SK-N-SH (cell line): ENCODE measurements around the gene FBXW11. TPM values are rescaled to one million over a fixed set of nuclear protein-coding genes. Genes with fewer than 3 reads are reported as not detected.

Experiments
- CTCF ChIA-PET: fragments of 300-600, 350-600 bp; formaldehyde crosslinking; extraction: SDS; loops from one replicate; lab custom pipeline; 2021; lab: Yijun Ruan, JAX
- POLR2A ChIA-PET: fragments of 350-600 bp; sonication (Branson Sonifier 250); formaldehyde crosslinking; extraction: SDS; loops from one replicate; lab custom pipeline; 2020; ENCODE audit warnings: antibody characterized with exemption, inconsistent platforms; lab: Yijun Ruan, JAX
- DNase-seq: peaks from one replicate; pipeline ENCODE4 v3.0.0; 2012
- H2AFZ ChIP-seq: fragments of 200-600 bp; sonication (generic); 2 replicates; pipeline ENCODE4 v1.8.1; 2016; ENCODE audit warnings: antibody characterized with exemption, mild to moderate bottlenecking, low read depth
- H3F3A ChIP-seq: fragments of 200-600 bp; sonication (generic); replicated peaks from 2 replicates; pipeline ENCODE3; 2016; ENCODE audit warnings: antibody characterized with exemption, mild to moderate bottlenecking; ENCODE audit not compliant: insufficient read depth
- H3K27ac ChIP-seq, 2 experiments: fragments of 200-500 bp in 1 of 2; fragments of 200-600 bp in 1 of 2; sonication (Bioruptor generic) in 1 of 2; sonication (generic), shearing (Covaris generic) in 1 of 2; 2 replicates each; pipeline versions ENCODE4 v1.5.1 to v1.6.1; 2014 to 2016; ENCODE audit warnings: low read depth in 2 of 2, inconsistent platforms in 1 of 2, low read length in 1 of 2, mild to moderate bottlenecking in 1 of 2, mixed read lengths in 1 of 2
- H3K27me3 ChIP-seq: fragments of 200-600 bp; sonication (generic), shearing (Covaris generic); 2 replicates; pipeline ENCODE4 v1.6.1; 2016; ENCODE audit warnings: mixed run types; ENCODE audit not compliant: insufficient read depth
- H3K36me3 ChIP-seq, 2 experiments: fragments of 200-500 bp in 1 of 2; fragments of 200-600 bp in 1 of 2; sonication (Bioruptor generic) in 1 of 2; sonication (generic) in 1 of 2; replicated peaks in 1 of 2; 2 replicates each; pipeline versions ENCODE3 to v1.5.1; 2014 to 2016; ENCODE audit warnings: low read length in 1 of 2, mild to moderate bottlenecking in 1 of 2; ENCODE audit not compliant: insufficient read depth in 2 of 2, control insufficient read depth in 1 of 2
- H3K4me1 ChIP-seq, 2 experiments: fragments of 200-500 bp in 1 of 2; fragments of 200-600 bp in 1 of 2; sonication (Bioruptor generic) in 1 of 2; sonication (generic), shearing (Covaris generic) in 1 of 2; 2 replicates each; pipeline versions ENCODE4 v1.5.1 to v1.6.1; 2014 to 2016; ENCODE audit warnings: low read depth in 1 of 2, low read length in 1 of 2, mixed run types in 1 of 2; ENCODE audit not compliant: insufficient read depth in 2 of 2, control insufficient read depth in 1 of 2
- H3K4me2 ChIP-seq: fragments of 200-600 bp; sonication (generic), shearing (Covaris generic); 2 replicates; pipeline ENCODE4 v1.6.1; 2017; ENCODE audit warnings: mixed run types
- H3K4me3 ChIP-seq, 2 experiments: fragments of 200-500 bp in 1 of 2; fragments of 200-600 bp in 1 of 2; sonication (Bioruptor generic) in 1 of 2; sonication (generic), shearing (Covaris generic) in 1 of 2; 2 replicates each; pipeline versions ENCODE4 v1.5.1 to v1.8.1; 2014 to 2016; ENCODE audit warnings: low read depth in 2 of 2, inconsistent platforms in 1 of 2, low read length in 1 of 2, mild to moderate bottlenecking in 1 of 2, mixed read lengths in 1 of 2, moderate library complexity in 1 of 2
- H3K79me2 ChIP-seq: fragments of 200-600 bp; sonication (generic); 2 replicates; pipeline ENCODE4 v1.8.1; 2017; ENCODE audit warnings: mild to moderate bottlenecking; ENCODE audit not compliant: insufficient read depth
- H3K9ac ChIP-seq: fragments of 200-600 bp; sonication (generic); 2 replicates; pipeline ENCODE4 v1.6.1; 2017; ENCODE audit warnings: mixed run types
- H3K9me2 ChIP-seq: fragments of 200-600 bp; sonication (generic); 2 replicates; pipeline ENCODE4 v1.6.1; 2017; ENCODE audit warnings: mixed run types
- H3K9me3 ChIP-seq: fragments of 200-600 bp; sonication (generic); 2 replicates; pipeline ENCODE4 v1.6.1; 2017; ENCODE audit warnings: mixed run types, mild to moderate bottlenecking, moderate library complexity
- H4K20me1 ChIP-seq: fragments of 200-600 bp; sonication (generic); 2 replicates; pipeline ENCODE4 v1.6.1; 2017; ENCODE audit warnings: mild to moderate bottlenecking, mixed run types; ENCODE audit not compliant: insufficient read depth
- ELF1 ChIP-seq: IDR thresholded peaks from 2 replicates; pipeline ENCODE4 v1.4.0; 2012
- EZH2phosphoT487 ChIP-seq: fragments of 200-600 bp; sonication (generic); IDR thresholded peaks from 2 replicates; pipeline ENCODE4 v1.6.1; 2017; ENCODE audit warnings: low read depth, mixed run types, mild to moderate bottlenecking, antibody characterized with exemption, moderate library complexity, borderline replicate concordance
- FOSL2 ChIP-seq: IDR thresholded peaks from 2 replicates; pipeline ENCODE4 v1.4.0; 2012; ENCODE audit warnings: low read depth, mild to moderate bottlenecking, moderate library complexity, borderline replicate concordance
- GABPA ChIP-seq: IDR thresholded peaks from 2 replicates; pipeline ENCODE4 v1.4.0; 2012; ENCODE audit warnings: low read depth, mild to moderate bottlenecking
- GATA2 ChIP-seq: sonication (generic); formaldehyde crosslinking; IDR thresholded peaks from 2 replicates; pipeline ENCODE4 v1.5.0; 2020; ENCODE audit warnings: mild to moderate bottlenecking, missing genetic modification reagents
- JUND ChIP-seq: IDR thresholded peaks from 2 replicates; pipeline ENCODE4 v1.4.0; 2012
- POLR2AphosphoS5 ChIP-seq: IDR thresholded peaks from 2 replicates; pipeline ENCODE4 v1.6.1; 2012; ENCODE audit warnings: low read depth, low read length
- RFX5 ChIP-seq: IDR thresholded peaks from 2 replicates; pipeline ENCODE4 v1.6.1; 2012; ENCODE audit warnings: mild to moderate bottlenecking, improper control_type of control experiment, low read length
- SIN3A ChIP-seq: IDR thresholded peaks from 2 replicates; pipeline ENCODE4 v1.6.1; 2012; ENCODE audit warnings: low read depth, mild to moderate bottlenecking, low read length, moderate library complexity, borderline replicate concordance
- TEAD4 ChIP-seq: IDR thresholded peaks from 2 replicates; pipeline ENCODE4 v1.4.0; 2012; ENCODE audit warnings: mild to moderate bottlenecking, borderline replicate concordance; ENCODE audit not compliant: insufficient read depth
- YY1 ChIP-seq: IDR thresholded peaks from 2 replicates; pipeline ENCODE4 v1.4.0; 2012; ENCODE audit warnings: low read depth, mild to moderate bottlenecking
- WGBS: methylation state at CpG from one replicate; pipeline ENCODE4 v1.1.6; 2017; ENCODE audit warnings: low lambda C conversion rate; 5-methylcytosine and 5-hydroxymethylcytosine counted together
- polyA plus RNA-seq, 3 experiments: library from polyadenylated mRNA; depleted of rRNA; stranded (reverse); fragments of >200 nt; gene quantifications; 2 replicates each; pipeline ENCODE4 v1.2.3, GENCODE V29; 2012
- TF ChIP-seq, protein P1 (sequence below): fragments of 200-600 bp; sonication (generic); IDR thresholded peaks from 2 replicates; pipeline ENCODE4 v1.6.1; 2017; ENCODE audit warnings: antibody characterized with exemption, mild to moderate bottlenecking, moderate library complexity
- TF ChIP-seq, protein P2 (sequence below): fragments of 150-350 bp; IDR thresholded peaks from 2 replicates; pipeline ENCODE4 v1.6.1; 2016; ENCODE audit warnings: mild to moderate bottlenecking, low read depth, low read length
- TF ChIP-seq, protein P3 (sequence below): IDR thresholded peaks from 2 replicates; pipeline ENCODE4 v1.4.0; 2012; ENCODE audit warnings: low read depth, borderline replicate concordance
- TF ChIP-seq, protein P4 (sequence below): IDR thresholded peaks from 2 replicates; pipeline ENCODE4 v1.4.0; 2012; ENCODE audit warnings: low read depth
- TF ChIP-seq, protein P5 (sequence below): IDR thresholded peaks from 2 replicates; pipeline ENCODE4; 2012

Gene FBXW11
- polyA plus RNA-seq, 1 of the 3 experiments (the other 2 are of a cell fraction), result 37.5 TPM

DNA sequence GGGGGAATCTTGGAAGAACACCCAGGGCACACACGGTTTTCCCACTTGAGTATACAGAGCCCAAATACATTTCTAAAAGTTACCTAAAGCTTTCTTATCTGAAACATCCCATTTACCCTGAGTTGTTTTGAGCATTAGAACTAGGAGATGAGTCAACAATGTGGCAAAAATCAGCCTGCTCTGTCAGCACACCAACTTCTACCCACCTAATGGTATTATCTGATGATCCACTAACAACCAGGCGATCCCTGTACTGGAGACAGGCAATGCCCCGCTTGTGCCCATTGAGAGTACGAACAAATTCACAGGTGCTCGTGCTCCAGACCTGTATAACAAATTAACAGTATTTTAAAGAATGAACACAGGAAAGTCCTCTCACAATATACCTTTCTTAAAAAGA, 133.8 kb downstream of the FBXW11 start:
- Histone ChIP-seq H3F3A (peaks cover 4% of the 10 kb centered on the region), H3K79me2 (0 out of 2 replicates have a peak, but pooled peaks cover 7% of the 10 kb centered on the region), H3K27me3 (no peaks in the 10 kb centered on the region), H3K9me2 (no peaks in the 10 kb centered on the region), H3K4me3 (no peak overlapping the region), H3K4me2 (no peak overlapping the region), H3K4me1 (peaks cover 0 to 2% of the 10 kb centered on the region in 2 experiments; a peak in 1 of 4 replicates), H3K36me3 (peaks cover 52 to 75% of the 10 kb centered on the region in 2 experiments), H3K27ac (no peak overlapping the region), H3K9ac (no peak overlapping the region), H3K9me3 (no peaks in the 10 kb centered on the region), H4K20me1 (peaks cover 4% of the 10 kb centered on the region; the same call in 1 of the 2 replicates), H2AFZ (no peak overlapping the region)
- ChIA-PET POLR2A (no interaction called here), CTCF (interaction anchor here (2.3 to 2.9 kb wide), 2 partner anchors 39 to 243 kb away, joined by 8 to 9 read pairs; no protein-coding TSS in a partner anchor)
- no peak for TF ChIP-seq GATA2 (CRISPR knock-in tag)
- no peak for TF ChIP-seq JUND
- TF ChIP-seq, protein P1, sequence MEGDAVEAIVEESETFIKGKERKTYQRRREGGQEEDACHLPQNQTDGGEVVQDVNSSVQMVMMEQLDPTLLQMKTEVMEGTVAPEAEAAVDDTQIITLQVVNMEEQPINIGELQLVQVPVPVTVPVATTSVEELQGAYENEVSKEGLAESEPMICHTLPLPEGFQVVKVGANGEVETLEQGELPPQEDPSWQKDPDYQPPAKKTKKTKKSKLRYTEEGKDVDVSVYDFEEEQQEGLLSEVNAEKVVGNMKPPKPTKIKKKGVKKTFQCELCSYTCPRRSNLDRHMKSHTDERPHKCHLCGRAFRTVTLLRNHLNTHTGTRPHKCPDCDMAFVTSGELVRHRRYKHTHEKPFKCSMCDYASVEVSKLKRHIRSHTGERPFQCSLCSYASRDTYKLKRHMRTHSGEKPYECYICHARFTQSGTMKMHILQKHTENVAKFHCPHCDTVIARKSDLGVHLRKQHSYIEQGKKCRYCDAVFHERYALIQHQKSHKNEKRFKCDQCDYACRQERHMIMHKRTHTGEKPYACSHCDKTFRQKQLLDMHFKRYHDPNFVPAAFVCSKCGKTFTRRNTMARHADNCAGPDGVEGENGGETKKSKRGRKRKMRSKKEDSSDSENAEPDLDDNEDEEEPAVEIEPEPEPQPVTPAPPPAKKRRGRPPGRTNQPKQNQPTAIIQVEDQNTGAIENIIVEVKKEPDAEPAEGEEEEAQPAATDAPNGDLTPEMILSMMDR, result no peak
- TF ChIP-seq, protein P2, sequence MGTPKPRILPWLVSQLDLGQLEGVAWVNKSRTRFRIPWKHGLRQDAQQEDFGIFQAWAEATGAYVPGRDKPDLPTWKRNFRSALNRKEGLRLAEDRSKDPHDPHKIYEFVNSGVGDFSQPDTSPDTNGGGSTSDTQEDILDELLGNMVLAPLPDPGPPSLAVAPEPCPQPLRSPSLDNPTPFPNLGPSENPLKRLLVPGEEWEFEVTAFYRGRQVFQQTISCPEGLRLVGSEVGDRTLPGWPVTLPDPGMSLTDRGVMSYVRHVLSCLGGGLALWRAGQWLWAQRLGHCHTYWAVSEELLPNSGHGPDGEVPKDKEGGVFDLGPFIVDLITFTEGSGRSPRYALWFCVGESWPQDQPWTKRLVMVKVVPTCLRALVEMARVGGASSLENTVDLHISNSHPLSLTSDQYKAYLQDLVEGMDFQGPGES, result no peak
- TF ChIP-seq ELF1, result no peak
- no peak for TF ChIP-seq SIN3A
- TF ChIP-seq, protein P3, sequence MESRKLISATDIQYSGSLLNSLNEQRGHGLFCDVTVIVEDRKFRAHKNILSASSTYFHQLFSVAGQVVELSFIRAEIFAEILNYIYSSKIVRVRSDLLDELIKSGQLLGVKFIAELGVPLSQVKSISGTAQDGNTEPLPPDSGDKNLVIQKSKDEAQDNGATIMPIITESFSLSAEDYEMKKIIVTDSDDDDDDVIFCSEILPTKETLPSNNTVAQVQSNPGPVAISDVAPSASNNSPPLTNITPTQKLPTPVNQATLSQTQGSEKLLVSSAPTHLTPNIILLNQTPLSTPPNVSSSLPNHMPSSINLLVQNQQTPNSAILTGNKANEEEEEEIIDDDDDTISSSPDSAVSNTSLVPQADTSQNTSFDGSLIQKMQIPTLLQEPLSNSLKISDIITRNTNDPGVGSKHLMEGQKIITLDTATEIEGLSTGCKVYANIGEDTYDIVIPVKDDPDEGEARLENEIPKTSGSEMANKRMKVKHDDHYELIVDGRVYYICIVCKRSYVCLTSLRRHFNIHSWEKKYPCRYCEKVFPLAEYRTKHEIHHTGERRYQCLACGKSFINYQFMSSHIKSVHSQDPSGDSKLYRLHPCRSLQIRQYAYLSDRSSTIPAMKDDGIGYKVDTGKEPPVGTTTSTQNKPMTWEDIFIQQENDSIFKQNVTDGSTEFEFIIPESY, result no peak
- TF ChIP-seq FOSL2, result no peak
- no peak for TF ChIP-seq GABPA
- no peak for TF ChIP-seq YY1
- no peak for TF ChIP-seq TEAD4
- TF ChIP-seq, protein P4, sequence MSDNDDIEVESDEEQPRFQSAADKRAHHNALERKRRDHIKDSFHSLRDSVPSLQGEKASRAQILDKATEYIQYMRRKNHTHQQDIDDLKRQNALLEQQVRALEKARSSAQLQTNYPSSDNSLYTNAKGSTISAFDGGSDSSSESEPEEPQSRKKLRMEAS, result no peak
- TF ChIP-seq, protein P5, sequence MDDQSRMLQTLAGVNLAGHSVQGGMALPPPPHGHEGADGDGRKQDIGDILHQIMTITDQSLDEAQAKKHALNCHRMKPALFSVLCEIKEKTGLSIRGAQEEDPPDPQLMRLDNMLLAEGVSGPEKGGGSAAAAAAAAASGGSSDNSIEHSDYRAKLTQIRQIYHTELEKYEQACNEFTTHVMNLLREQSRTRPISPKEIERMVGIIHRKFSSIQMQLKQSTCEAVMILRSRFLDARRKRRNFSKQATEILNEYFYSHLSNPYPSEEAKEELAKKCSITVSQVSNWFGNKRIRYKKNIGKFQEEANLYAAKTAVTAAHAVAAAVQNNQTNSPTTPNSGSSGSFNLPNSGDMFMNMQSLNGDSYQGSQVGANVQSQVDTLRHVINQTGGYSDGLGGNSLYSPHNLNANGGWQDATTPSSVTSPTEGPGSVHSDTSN, result no peak
- TF ChIP-seq RFX5, result no peak
- TF ChIP-seq POLR2AphosphoS5, result no peak
- TF ChIP-seq EZH2phosphoT487, result no peak
- 95% methylated on average over 5 of the region's 5 CpGs for WGBS
- DNase-seq, result no peak
